ENCODE data around the gene VWA7.

Gene VWA7

DNA sequence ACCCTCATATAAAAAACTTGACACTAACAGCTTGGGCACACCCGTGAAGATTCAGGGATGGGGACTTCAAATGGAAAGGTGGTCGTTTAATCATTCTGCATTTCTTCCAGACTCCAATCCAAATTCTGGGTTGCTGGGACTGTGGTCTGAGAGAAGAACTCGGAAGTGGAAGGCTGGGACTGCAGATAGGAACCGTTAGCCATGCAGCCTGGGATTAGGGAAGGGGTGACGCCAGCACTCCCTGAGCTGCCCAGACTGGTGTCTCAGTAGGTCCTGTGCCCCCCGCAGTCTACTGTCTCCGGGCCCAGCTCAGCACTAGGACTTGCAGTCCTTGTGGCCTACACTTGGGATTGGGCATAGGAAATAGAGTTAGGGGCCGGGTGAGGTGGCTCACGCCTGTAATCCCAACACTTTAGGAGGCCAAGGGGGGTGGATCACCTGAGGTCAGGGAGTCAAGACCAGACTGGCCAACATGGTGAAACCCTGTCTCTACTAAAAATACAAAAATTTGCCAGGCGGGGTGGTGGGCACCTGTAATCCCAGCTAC, 40.3 kb downstream of the VWA7 start:
- peak overlapping the region; percentile 85 to 88 for H3K4me3 ChIP-seq (replicated peaks in 1 of 2; ENCODE audit: low read depth in 2 of 2, low read length in 2 of 2)
- DNase-seq (ENCODE audit: low read depth in 2 of 2): no peak
- TF ChIP-seq, protein P1, sequence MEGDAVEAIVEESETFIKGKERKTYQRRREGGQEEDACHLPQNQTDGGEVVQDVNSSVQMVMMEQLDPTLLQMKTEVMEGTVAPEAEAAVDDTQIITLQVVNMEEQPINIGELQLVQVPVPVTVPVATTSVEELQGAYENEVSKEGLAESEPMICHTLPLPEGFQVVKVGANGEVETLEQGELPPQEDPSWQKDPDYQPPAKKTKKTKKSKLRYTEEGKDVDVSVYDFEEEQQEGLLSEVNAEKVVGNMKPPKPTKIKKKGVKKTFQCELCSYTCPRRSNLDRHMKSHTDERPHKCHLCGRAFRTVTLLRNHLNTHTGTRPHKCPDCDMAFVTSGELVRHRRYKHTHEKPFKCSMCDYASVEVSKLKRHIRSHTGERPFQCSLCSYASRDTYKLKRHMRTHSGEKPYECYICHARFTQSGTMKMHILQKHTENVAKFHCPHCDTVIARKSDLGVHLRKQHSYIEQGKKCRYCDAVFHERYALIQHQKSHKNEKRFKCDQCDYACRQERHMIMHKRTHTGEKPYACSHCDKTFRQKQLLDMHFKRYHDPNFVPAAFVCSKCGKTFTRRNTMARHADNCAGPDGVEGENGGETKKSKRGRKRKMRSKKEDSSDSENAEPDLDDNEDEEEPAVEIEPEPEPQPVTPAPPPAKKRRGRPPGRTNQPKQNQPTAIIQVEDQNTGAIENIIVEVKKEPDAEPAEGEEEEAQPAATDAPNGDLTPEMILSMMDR (IDR thresholded peaks at IDR 0.05; ENCODE audit: low read depth, low read length): no peak

DNA sequence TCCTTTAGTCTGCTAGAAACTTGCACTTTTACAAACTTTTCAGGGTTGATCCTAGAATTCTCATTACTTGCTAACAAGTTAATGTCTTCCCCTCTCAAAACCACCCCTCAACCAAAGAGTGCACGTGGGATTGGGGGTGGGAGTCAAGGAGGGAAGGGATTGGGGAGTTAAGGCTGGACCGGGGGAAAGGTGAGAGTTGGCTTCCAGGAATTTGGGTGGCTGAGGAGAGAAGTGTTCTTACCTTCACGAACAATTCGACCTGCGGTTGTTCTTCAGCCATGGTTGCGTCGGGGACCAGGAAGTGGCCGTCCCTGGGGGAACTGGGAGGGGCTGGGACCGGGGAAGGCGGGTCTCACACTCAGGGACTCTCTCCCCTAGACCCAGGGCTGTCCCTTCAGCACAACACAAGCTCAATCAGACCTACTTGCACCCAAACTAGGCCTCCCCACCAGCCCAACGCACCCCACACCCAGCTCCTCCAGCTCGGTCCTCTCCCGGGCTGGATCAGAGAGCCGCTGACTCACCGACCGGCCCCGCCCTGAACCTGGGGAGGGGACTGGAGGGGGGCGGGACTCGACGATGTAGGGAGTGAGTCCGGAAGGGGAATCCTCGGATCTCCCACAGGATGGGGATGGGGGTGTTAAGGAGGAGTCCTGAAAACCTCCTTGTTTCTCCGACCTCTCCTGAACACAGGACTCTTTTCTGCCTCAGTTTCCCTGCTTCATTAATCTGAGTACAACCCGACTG, 40.9 kb downstream of the VWA7 start, which contains the start of gene CLIC1:
Gene CLIC1, minus strand, starts transcription at position 510 of the 747 bp plus-strand sequence. Its CDS starts 230 bp downstream, at position 280.
- H3K4me3 ChIP-seq (replicated peaks in 1 of 2; ENCODE audit: low read depth in 2 of 2, low read length in 2 of 2): peak within 1 kb of the TSS; percentile 85 to 88
- TF ChIP-seq, protein P1 (IDR thresholded peaks at IDR 0.05; ENCODE audit: low read depth, low read length): no peak
- DNase-seq (ENCODE audit: low read depth in 2 of 2): peak; percentile 84

DNA sequence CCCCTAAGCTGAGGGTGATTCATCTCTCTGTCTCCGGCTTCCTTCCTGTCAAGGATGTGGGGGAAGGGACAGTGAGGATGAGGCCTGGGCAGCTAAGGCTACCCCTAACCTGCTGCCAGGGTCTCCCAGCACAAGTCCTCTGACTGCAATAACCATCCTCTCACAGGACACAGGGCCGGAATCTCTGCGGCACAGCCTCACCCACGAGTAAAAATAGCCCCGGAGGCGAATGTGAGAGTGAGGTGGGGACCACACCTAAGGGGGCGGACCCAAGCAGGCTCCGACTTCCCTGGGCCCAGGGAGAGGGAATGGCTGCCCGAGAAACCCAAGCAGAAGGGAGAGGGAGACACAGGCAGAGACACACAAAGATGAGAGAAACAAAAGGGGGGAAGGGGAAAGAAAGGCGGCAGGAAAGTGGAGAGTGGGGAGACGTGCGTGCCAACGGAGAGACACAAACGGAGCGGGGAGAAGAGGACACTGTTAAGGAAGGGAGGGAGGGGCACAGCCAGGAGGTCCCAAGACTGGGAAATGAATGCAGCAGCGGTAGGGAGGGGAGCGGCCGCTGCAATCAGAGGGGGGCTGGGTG, 42.2 kb downstream of the VWA7 start:
- peak; percentile 62 to 86 for DNase-seq (ENCODE audit: low read depth in 2 of 2)
- H3K4me3 ChIP-seq (replicated peaks in 1 of 2; ENCODE audit: low read depth in 2 of 2, low read length in 2 of 2): peak overlapping the region; percentile 85 to 88
- TF ChIP-seq, protein P1 (IDR thresholded peaks at IDR 0.05; ENCODE audit: low read depth, low read length): no peak

DNA sequence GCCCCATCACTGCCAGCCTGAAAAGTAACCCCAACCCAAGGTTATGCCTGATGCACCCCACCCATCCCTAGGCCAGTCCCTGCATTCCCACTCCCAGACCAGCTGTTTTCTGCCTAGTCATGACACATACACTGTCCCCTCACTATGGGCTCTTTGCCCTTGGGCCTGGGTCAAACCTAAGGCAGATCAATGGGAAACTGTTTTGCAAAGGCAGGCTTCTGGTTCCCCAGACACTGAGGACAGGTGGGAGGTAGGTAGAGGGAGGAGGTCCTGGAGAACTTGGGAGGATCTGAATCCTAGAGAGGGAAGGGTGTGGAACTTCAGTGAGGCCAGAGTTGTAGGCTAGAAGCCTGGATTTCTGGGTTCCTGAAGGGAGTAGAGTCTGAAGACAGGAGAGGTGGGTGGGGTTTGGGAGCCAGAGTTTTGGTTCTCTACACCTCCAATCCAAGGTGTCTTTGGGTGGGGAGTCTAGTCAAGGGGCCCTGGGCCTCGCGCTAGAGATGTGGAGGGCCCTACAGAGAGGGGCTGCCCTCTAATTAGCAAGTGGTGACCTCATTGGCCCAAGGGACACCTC, 42.8 kb downstream of the VWA7 start:
- peak overlapping the region; percentile 85 to 88 for H3K4me3 ChIP-seq (replicated peaks in 1 of 2; ENCODE audit: low read depth in 2 of 2, low read length in 2 of 2)
- TF ChIP-seq, protein P1 (IDR thresholded peaks at IDR 0.05; ENCODE audit: low read depth, low read length): no peak

GRCh38 chr6:31733734-31734133, 43.4 kb downstream of the VWA7 start:
- TF ChIP-seq, protein P1 (IDR thresholded peaks at IDR 0.05; ENCODE audit: low read depth, low read length): no peak
- H3K4me3 ChIP-seq (replicated peaks in 1 of 2; ENCODE audit: low read depth in 2 of 2, low read length in 2 of 2): peak overlapping the region in 1 of 2 donors; percentile 88
- no peak for DNase-seq (ENCODE audit: low read depth in 2 of 2)

More for the DNA sequence above, 42.8 kb downstream of the VWA7 start:
- DNase-seq (ENCODE audit: low read depth in 2 of 2): no peak

DNA sequence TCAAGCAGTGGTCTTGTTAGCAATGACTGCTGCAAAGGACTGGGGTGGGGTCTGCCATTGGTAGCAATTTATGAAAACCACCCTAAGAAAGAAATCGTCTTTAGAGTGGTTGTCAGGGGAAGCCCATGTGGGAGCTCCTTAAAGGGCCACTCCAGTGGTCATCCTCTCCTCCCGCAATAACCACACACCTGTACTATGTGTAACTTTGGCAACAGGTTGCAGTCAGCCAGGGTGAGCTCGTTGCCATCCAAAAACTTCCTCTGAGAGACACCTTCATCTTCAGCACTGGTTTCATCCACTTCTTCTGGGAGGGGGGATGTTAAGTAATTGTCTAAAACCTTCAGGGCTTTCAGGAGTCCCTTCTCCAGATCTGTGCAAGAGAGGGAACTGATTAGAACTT, 45.1 kb downstream of the VWA7 start:
- TF ChIP-seq, protein P1 (IDR thresholded peaks at IDR 0.05; ENCODE audit: low read depth, low read length): no peak
- no peak overlapping the region for H3K4me3 ChIP-seq (replicated peaks in 1 of 2; ENCODE audit: low read depth in 2 of 2, low read length in 2 of 2)
- DNase-seq (ENCODE audit: low read depth in 2 of 2): no peak

Data from cardiac fibroblast (primary cell).